ENCODE data around the gene GPR87. TPM values are rescaled to one million over a fixed set of nuclear protein-coding genes. Genes with fewer than 3 reads are reported as not detected.
A peak's percentile ranks its signal among the peaks of the same experiment; 100 is the strongest.

The GPR87 gene
- total RNA-seq, 1 donor from 2014 or later = 56.9 TPM

GRCh38 chr3:151315846-151316245 lies 774 bp downstream of the GPR87 start:
- FAIRE-seq (no peak), DNase-seq (ENCODE audit: low read depth) (peak; percentile 92)
- peak overlapping the region; percentile 73 for H3K4me3 ChIP-seq (ENCODE audit: low read depth, low read length)
- H3K36me3 ChIP-seq (ENCODE audit: control insufficient read depth, insufficient read depth, low read length) = peaks cover 2% of the 10 kb centered on the region
- TF ChIP-seq, protein P1, sequence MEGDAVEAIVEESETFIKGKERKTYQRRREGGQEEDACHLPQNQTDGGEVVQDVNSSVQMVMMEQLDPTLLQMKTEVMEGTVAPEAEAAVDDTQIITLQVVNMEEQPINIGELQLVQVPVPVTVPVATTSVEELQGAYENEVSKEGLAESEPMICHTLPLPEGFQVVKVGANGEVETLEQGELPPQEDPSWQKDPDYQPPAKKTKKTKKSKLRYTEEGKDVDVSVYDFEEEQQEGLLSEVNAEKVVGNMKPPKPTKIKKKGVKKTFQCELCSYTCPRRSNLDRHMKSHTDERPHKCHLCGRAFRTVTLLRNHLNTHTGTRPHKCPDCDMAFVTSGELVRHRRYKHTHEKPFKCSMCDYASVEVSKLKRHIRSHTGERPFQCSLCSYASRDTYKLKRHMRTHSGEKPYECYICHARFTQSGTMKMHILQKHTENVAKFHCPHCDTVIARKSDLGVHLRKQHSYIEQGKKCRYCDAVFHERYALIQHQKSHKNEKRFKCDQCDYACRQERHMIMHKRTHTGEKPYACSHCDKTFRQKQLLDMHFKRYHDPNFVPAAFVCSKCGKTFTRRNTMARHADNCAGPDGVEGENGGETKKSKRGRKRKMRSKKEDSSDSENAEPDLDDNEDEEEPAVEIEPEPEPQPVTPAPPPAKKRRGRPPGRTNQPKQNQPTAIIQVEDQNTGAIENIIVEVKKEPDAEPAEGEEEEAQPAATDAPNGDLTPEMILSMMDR (IDR thresholded peaks at IDR 0.05; ENCODE audit: insufficient read depth, low read length, severe bottlenecking) = no peak
- no peaks in the 10 kb centered on the region for H3K27me3 ChIP-seq (ENCODE audit: control insufficient read depth, insufficient read depth, low read length)

DNA sequence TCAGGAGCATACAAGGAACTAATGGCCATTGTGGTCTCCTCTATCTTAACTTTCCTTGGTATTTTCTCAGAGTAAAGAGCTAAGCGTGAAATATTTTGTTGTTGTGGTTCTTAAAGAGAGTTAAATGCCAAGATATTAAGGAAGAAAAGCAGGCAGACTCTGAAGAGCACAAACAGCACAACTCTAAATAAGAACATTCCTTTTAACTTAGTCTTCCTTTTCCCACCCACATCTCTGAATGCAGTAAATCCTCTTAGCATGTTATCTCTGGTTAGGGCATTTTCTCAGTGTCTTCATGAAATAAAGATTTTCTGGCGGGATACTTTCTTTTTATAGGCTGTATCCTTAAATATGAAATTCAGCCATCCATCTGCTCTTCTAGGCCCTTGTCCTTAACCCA lies 1.5 kb downstream of the GPR87 start:
- H3K36me3 ChIP-seq (ENCODE audit: control insufficient read depth, insufficient read depth, low read length) = peaks cover 2% of the 10 kb centered on the region
- DNase-seq (ENCODE audit: low read depth) = peak; percentile 60
- no peak for FAIRE-seq
- H3K4me3 ChIP-seq (ENCODE audit: low read depth, low read length) = peak overlapping the region; percentile 73
- TF ChIP-seq, protein P1 (IDR thresholded peaks at IDR 0.05; ENCODE audit: insufficient read depth, low read length, severe bottlenecking) = no peak
- no peaks in the 10 kb centered on the region for H3K27me3 ChIP-seq (ENCODE audit: control insufficient read depth, insufficient read depth, low read length)

- TF ChIP-seq, protein P1 (IDR thresholded peaks at IDR 0.05; ENCODE audit: insufficient read depth, low read length, severe bottlenecking) = no peak
- DNase-seq (ENCODE audit: low read depth) (no peak), FAIRE-seq (no peak)
- H3K27me3 ChIP-seq (ENCODE audit: control insufficient read depth, insufficient read depth, low read length) = no peaks in the 10 kb centered on the region
- peaks cover 2% of the 10 kb centered on the region for H3K36me3 ChIP-seq (ENCODE audit: control insufficient read depth, insufficient read depth, low read length)
- peak overlapping the region; percentile 73 for H3K4me3 ChIP-seq (ENCODE audit: low read depth, low read length)
Measured at GRCh38 chr3:151314593-151314992, 2.0 kb downstream of the GPR87 start.

- FAIRE-seq = peak; percentile 43
- peak overlapping the region; percentile 73 for H3K4me3 ChIP-seq (ENCODE audit: low read depth, low read length)
- DNase-seq (ENCODE audit: low read depth) = no peak
- no peaks in the 10 kb centered on the region for H3K27me3 ChIP-seq (ENCODE audit: control insufficient read depth, insufficient read depth, low read length)
- TF ChIP-seq, protein P1 (IDR thresholded peaks at IDR 0.05; ENCODE audit: insufficient read depth, low read length, severe bottlenecking) = no peak
- H3K36me3 ChIP-seq (ENCODE audit: control insufficient read depth, insufficient read depth, low read length) = peaks cover 3% of the 10 kb centered on the region
Measured at GRCh38 chr3:151314137-151314536, 2.5 kb downstream of the GPR87 start.

- no peak for FAIRE-seq
- TF ChIP-seq, protein P1 (IDR thresholded peaks at IDR 0.05; ENCODE audit: insufficient read depth, low read length, severe bottlenecking) = no peak
- H3K36me3 ChIP-seq (ENCODE audit: control insufficient read depth, insufficient read depth, low read length) = peaks cover 3% of the 10 kb centered on the region
- peak overlapping the region; percentile 0 for H3K4me3 ChIP-seq (ENCODE audit: low read depth, low read length)
- no peaks in the 10 kb centered on the region for H3K27me3 ChIP-seq (ENCODE audit: control insufficient read depth, insufficient read depth, low read length)
- DNase-seq (ENCODE audit: low read depth) = no peak
Measured at GRCh38 chr3:151312972-151313371, 3.6 kb downstream of the GPR87 start.

DNA sequence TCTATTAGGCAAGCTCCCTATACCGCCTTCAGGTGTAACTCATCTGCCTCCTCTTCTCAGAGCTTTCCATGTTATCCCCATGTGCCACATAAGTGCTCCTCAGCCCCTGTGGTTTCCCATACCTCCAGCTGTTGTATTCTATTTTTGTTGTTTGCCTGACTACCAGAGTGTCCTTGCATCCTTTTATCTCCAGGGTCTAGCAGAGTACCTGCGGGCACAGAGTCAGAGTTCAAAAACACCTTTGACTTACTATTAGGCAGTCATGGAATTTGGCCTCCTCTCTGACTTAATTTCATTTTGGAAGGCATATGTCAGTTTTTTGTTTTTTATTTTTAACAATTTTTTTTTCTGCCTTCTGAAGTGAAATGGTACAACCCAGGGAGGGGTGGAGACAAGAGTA lies 7.1 kb downstream of the GPR87 start:
- DNase-seq (ENCODE audit: low read depth) (no peak), FAIRE-seq (no peak)
- Histone ChIP-seq H3K36me3 (ENCODE audit: control insufficient read depth, insufficient read depth, low read length) (peaks cover 3% of the 10 kb centered on the region), H3K4me3 (ENCODE audit: low read depth, low read length) (no peak overlapping the region), H3K27me3 (ENCODE audit: control insufficient read depth, insufficient read depth, low read length) (no peaks in the 10 kb centered on the region)
- TF ChIP-seq, protein P1 (IDR thresholded peaks at IDR 0.05; ENCODE audit: insufficient read depth, low read length, severe bottlenecking) = no peak
